Measurements from ENCODE around the gene GIPC2. TPM values are rescaled to one million over a fixed set of nuclear protein-coding genes. Genes with fewer than 3 reads are reported as not detected.

GIPC2 gene
- total and polyA plus RNA-seq, 10 of the 15 experiments (the other 5 are each of a cell fraction or from before 2014, with no cell fraction given) = 0.03 to 0.23 (median 0.06) TPM; not detected in 2

DNA sequence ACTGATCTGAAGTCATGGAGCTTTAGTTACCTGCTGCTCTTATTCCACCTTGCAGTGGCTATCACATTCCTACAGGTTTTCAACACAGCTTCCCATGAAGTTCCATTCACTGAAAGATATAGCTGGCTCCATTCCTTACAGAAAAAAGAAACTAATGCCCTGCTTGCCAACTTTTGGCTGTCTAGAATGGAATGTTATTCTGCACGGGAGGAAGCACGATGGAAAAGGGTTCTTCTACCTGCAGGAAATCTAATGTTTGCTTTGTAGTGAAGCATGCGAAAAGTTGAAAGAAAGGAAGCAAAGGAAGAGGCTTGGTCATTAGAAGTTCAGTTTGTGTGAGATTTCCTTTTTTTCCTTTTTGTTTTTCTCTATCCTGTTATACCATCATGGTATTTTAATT, 32.6 kb downstream of the GIPC2 start (continued):
- TF ChIP-seq, protein P1, sequence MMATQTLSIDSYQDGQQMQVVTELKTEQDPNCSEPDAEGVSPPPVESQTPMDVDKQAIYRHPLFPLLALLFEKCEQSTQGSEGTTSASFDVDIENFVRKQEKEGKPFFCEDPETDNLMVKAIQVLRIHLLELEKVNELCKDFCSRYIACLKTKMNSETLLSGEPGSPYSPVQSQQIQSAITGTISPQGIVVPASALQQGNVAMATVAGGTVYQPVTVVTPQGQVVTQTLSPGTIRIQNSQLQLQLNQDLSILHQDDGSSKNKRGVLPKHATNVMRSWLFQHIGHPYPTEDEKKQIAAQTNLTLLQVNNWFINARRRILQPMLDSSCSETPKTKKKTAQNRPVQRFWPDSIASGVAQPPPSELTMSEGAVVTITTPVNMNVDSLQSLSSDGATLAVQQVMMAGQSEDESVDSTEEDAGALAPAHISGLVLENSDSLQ (IDR thresholded peaks at IDR 0.05) = no peak
- TF ChIP-seq, protein P2, sequence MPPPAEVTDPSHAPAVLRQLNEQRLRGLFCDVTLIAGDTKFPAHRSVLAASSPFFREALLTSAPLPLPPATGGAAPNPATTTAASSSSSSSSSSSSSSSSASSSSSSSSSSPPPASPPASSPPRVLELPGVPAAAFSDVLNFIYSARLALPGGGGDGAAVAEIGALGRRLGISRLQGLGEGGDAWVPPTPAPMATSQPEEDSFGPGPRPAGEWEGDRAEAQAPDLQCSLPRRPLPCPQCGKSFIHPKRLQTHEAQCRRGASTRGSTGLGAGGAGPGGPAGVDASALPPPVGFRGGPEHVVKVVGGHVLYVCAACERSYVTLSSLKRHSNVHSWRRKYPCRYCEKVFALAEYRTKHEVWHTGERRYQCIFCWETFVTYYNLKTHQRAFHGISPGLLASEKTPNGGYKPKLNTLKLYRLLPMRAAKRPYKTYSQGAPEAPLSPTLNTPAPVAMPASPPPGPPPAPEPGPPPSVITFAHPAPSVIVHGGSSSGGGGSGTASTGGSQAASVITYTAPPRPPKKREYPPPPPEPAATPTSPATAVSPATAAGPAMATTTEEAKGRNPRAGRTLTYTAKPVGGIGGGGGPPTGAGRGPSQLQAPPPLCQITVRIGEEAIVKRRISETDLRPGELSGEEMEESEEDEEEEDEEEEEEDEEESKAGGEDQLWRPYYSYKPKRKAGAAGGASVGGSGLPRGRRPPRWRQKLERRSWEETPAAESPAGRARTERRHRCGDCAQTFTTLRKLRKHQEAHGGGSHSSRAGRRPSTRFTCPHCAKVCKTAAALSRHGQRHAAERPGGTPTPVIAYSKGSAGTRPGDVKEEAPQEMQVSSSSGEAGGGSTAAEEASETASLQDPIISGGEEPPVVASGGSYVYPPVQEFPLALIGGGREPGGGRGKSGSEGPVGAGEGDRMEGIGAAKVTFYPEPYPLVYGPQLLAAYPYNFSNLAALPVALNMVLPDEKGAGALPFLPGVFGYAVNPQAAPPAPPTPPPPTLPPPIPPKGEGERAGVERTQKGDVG (CRISPR knock-in tag; IDR thresholded peaks at IDR 0.05) = no peak
- TF ChIP-seq NRF1 (conservative IDR thresholded peaks at IDR 0.05; ENCODE audit: low read depth, low read length) (no peak), NFIC (IDR thresholded peaks at IDR 0.05; ENCODE audit: low read depth, low read length) (no peak), EZH2 (IDR thresholded peaks at IDR 0.05; ENCODE audit: borderline replicate concordance, control insufficient read depth, low read depth, low read length) (no peak), TARDBP (IDR thresholded peaks at IDR 0.05; ENCODE audit: borderline replicate concordance) (no peak), ZSCAN29 (IDR thresholded peaks at IDR 0.05) (no peak), SUZ12 (IDR thresholded peaks at IDR 0.05; ENCODE audit: unreplicated experiment) (no peak)
- TF ChIP-seq, protein P3, sequence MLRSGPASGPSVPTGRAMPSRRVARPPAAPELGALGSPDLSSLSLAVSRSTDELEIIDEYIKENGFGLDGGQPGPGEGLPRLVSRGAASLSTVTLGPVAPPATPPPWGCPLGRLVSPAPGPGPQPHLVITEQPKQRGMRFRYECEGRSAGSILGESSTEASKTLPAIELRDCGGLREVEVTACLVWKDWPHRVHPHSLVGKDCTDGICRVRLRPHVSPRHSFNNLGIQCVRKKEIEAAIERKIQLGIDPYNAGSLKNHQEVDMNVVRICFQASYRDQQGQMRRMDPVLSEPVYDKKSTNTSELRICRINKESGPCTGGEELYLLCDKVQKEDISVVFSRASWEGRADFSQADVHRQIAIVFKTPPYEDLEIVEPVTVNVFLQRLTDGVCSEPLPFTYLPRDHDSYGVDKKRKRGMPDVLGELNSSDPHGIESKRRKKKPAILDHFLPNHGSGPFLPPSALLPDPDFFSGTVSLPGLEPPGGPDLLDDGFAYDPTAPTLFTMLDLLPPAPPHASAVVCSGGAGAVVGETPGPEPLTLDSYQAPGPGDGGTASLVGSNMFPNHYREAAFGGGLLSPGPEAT (IDR thresholded peaks at IDR 0.05; ENCODE audit: low read depth) = no peak
- TF ChIP-seq, protein P4, sequence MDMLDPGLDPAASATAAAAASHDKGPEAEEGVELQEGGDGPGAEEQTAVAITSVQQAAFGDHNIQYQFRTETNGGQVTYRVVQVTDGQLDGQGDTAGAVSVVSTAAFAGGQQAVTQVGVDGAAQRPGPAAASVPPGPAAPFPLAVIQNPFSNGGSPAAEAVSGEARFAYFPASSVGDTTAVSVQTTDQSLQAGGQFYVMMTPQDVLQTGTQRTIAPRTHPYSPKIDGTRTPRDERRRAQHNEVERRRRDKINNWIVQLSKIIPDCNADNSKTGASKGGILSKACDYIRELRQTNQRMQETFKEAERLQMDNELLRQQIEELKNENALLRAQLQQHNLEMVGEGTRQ (IDR thresholded peaks at IDR 0.05; ENCODE audit: borderline replicate concordance, low read depth, low read length) = no peak

Data from GM12878 (cell line).